Stimulated activated CD4-positive, alpha-beta T cell treated with anti-CD3 and anti-CD28 coated beads, Interleukin-15, amount 100 ng/mL, for 48 hours (primary cell): ENCODE data around the gene PLCB4.
"Not testable (repeated sequence)": the region's sequence is repeated elsewhere in the genome, so short reads cannot be mapped to it uniquely, and the experiment has no call there.

ENCODE experiments used
- DNase-seq, 2 donors: peaks; one replicate each; pipeline ENCODE4 v3.0.0-alpha.2; 2020; ENCODE audit warnings: low read depth in 2 of 2

The PLCB4 gene

GRCh38 chr20:9068841-9069663 is at the start of gene PLCB4:
PLCB4 (plus strand) TSS chr20:9069087; CDS start chr20:9307815, 238,728 bp downstream.
- DNase-seq: no peak

GRCh38 chr20:9019833-9020232 is 49.1 kb upstream of the PLCB4 start:
- DNase-seq: no peak

DNA sequence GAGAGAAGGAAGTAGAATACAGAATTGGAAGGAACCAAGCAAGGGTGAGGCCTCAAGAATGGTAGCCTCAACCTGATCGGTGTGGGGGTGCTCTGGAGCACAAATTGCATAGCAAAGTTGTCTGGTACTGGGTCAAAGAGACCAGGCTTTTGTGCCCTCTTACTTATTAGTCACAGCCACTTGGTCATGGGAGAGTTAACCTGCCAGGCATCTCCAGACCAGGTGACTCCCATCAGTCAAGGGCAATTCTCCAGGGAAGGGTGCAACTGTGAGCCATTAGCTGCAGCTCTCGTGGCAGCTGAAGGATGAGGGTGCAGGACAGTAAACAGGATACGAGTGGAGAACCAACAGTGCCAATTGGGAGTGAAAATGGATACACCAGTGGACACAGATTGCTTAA is 47.7 kb upstream of the PLCB4 start:
- no peak for DNase-seq

- DNase-seq: no peak
These were observed 47.2 kb upstream of the PLCB4 start for GRCh38 chr20:9021699-9022098.

DNA sequence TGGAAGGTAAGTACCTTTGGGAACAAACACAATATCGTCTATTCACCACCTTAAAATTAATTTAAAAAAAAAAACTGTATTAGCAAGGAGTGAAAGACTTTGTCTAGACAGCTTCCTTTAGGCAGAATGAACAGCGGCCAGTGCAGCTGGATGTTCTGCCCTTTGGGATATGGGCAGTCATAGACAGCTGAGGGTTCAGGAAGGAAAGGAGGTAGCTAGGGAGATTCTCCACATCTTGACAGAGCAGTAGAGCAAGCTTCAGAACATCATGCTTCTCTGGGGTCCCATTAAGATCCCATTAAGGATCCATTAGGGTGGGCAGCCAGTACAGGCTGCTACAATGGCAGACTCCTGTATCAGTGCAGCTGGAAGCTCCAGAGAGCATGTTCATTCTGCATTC is 46.5 kb upstream of the PLCB4 start:
- DNase-seq: no peak

DNA sequence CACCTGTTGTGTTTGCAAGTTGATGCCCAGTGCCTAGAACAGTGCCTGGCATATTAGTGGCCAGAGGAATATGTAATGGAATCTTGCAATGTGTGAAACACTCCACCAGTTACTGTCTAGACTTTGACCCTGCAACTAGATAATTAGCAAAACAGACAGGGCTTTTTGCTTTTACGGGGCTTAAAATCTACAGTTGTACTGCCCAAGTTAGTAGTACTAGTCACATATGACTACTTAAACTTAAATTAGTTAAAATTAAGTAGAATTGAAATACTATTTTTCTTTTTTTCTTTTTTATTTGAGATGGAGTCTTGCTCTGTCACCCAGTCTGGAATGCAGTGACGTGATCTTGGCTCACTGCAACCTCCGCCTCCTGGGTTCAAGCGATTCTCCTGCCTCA is 44.3 kb upstream of the PLCB4 start:
- DNase-seq: no peak

GRCh38 chr20:9025011-9025410 is 43.9 kb upstream of the PLCB4 start:
- DNase-seq: no peak

GRCh38 chr20:9025643-9026042 is 43.2 kb upstream of the PLCB4 start:
- DNase-seq: no peak

DNA sequence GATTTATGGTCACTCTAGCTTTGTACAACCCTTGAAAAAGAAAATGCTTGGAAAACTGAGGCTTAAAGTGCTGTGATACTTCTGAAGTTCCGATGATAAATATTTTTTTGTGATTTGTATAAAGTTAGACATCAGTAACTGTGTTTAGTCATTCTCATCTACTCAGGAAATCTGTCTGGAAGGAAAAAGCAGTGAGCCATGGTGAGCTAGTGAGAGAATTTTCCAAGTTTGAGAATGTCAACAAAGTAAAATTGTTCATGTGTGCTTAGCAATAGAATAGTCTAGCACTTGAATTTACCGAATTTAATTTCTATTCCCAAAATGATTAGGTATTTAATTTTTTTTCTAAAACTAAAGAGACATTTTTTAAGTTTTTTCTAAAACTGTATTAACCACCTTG is 41.3 kb upstream of the PLCB4 start:
- DNase-seq: no peak

DNA sequence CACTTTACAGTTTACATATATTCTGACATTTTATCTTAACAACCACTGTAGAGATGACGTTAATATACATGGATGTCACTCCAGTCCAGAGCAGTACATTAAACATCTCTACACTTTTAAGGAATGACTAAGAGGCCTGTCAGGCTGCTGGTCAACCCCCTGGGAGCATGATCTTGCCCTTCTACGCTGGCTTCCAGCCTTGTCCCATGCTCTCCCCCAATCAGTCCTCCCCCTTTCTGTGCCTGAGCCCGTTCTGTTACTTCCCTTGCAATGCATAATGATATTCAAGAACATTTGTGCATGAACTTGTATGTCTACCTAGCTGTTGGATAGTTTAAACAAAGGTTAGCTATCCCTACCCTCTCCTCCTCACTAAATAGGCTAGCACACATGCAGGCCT is 40.5 kb upstream of the PLCB4 start:
- no peak for DNase-seq

GRCh38 chr20:9031991-9032390 is 36.9 kb upstream of the PLCB4 start:
- no peak for DNase-seq

DNA sequence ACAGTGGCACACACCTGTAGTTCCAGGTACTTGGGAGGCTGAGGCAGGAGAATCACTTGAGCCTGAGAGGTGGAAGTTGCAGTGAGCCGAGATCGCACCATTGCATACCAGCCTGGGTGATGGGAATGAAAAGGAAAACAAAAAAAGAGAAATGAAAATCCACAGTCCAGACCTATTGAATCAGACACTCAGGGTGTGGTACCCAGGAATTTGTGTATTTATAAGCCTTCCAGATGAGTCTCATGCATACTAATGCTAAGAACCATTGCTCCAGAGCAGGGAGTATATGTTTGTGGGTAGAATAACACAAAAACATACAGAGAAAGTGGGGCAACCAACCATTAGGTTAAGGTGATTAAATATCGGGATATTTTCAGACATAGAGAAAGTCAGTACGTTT is 36.1 kb upstream of the PLCB4 start:
- DNase-seq: no peak

- no peak for DNase-seq
These were observed 33.8 kb upstream of the PLCB4 start for GRCh38 chr20:9035126-9035525.

DNA sequence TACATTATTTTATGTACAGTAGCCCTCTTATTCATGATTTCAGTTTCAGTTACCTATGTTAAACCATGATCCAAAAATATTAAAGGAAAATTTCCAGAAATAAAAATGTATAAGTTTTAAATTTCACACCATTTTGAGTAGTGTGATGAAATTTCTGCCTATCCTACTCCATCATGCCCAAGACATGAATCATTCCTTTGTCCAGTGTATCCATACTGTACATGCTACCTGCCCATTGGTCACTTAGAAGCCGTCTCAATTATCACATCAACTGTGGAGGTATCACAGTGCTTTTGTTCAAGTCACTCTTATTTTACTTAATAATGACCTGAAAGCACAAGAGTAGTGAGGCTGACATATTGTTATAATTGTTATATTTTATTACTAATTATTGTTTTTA is 32.3 kb upstream of the PLCB4 start:
- DNase-seq: no peak

- no peak for DNase-seq
These were observed 29.9 kb upstream of the PLCB4 start for GRCh38 chr20:9038791-9039535.

GRCh38 chr20:9040863-9041524 is 27.9 kb upstream of the PLCB4 start:
- DNase-seq: no peak

- no peak for DNase-seq
These were observed 25.5 kb upstream of the PLCB4 start for GRCh38 chr20:9043364-9043763.

GRCh38 chr20:9047928-9048327 is 21.0 kb upstream of the PLCB4 start:
- not testable (repeated sequence) for DNase-seq

GRCh38 chr20:9051508-9051907 is 17.4 kb upstream of the PLCB4 start:
- no peak for DNase-seq

- DNase-seq: no peak
These were observed 16.8 kb upstream of the PLCB4 start for GRCh38 chr20:9052136-9052535.

DNA sequence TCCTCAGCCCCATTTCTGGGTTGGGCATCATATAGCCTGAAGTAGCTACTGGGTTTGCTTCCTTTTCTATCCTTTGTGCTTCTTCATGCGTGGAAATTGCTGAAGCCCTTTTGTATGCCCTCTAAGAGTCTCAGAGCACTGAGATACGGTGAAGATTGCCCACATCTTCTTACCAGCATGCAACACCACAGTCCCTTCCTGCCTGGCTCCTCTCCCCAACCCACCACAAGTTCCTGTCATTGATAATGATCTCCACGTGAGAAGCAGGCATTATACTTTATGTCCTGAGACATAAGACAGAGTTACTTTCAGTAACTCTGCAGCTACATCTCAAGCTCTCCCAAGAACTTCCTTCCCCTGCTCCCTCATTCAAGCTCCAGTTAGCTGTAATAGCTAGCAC is 15.8 kb upstream of the PLCB4 start:
- DNase-seq: no peak

DNA sequence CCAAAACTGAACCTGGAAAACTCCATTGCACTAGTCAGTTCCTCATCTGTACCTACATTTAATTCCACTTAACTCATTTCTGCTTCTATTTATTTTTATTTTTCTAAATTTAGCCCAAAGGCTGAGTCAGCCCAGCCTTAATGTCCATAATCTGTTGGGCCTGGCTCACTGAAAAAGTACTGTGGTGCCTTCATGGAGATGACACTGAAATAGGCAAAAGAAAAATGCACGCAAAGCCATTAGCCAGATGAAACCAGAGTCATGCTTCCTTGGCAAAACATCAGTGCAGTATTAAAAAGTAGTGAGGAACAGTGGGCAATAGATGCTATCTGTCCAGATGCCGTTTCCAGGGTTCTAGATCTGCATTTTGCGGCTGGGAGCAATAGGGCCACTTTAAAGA is 14.7 kb upstream of the PLCB4 start:
- DNase-seq: no peak

GRCh38 chr20:9059931-9060330 is 9.0 kb upstream of the PLCB4 start:
- no peak for DNase-seq
